B cell (primary cell): Measurements from ENCODE around the gene CELF4. TPM values are rescaled to one million over a fixed set of nuclear protein-coding genes. Genes with fewer than 3 reads are reported as not detected.

Source experiments
- ATAC-seq: fragments of 200-7000 bp; cut with Tn5 transposase; one replicate; pipeline ENCODE4 v1.10.0; 2021; ENCODE audit warnings: low read depth, mild to moderate bottlenecking, moderate number of reproducible peaks, moderate library complexity
- CTCF ChIA-PET: fragments of 350-600 bp; sonication (Branson Sonifier 250); formaldehyde crosslinking; loops from one replicate; lab custom pipeline; 2021; ENCODE audit warnings: antibody characterized with exemption, inconsistent platforms; lab: Charles Lee
- POLR2A ChIA-PET: fragments of 350-600 bp; sonication (Branson Sonifier 250); formaldehyde crosslinking; loops from one replicate; lab custom pipeline; 2021; ENCODE audit warnings: antibody characterized with exemption; lab: Charles Lee
- DNase-seq: peaks from one replicate; pipeline ENCODE4 v3.0.0; 2013
- H2AFZ ChIP-seq: 2 replicates; pipeline ENCODE4 v1.6.1; 2012; ENCODE audit warnings: mild to moderate bottlenecking, low read depth, low read length; ENCODE audit not compliant: insufficient read depth, poor library complexity, severe bottlenecking
- H3K27ac ChIP-seq, 2 donors: 1 replicate in 1 of 2; 2 replicates in 1 of 2; pipeline ENCODE4 v1.5.1; 2012 to 2013; ENCODE audit warnings: low read length in 2 of 2, mild to moderate bottlenecking in 2 of 2, moderate library complexity in 1 of 2
- H3K27me3 ChIP-seq, 4 experiments: fragments of 200-600 bp in 1 of 4; sonication (generic) in 1 of 4; replicated peaks in 1 of 4; 1 replicate in 2 of 4; 2 replicates in 2 of 4; pipeline versions ENCODE4 v1.6.1 to v1.7.0; 2013 to 2016; ENCODE audit warnings: low read length in 3 of 4, mild to moderate bottlenecking in 2 of 4, mixed read lengths in 1 of 4, moderate library complexity in 1 of 4; ENCODE audit not compliant: insufficient read depth in 4 of 4, control insufficient read depth in 3 of 4; ENCODE audit errors: control extremely low read depth in 1 of 4
- H3K36me3 ChIP-seq, 2 experiments: replicated peaks in 1 of 2; 1 replicate in 1 of 2; 2 replicates in 1 of 2; pipeline versions ENCODE4 v1.6.1 to v1.7.1; 2013; ENCODE audit warnings: low read length in 1 of 2; ENCODE audit not compliant: insufficient read depth in 2 of 2, control insufficient read depth in 1 of 2; ENCODE audit errors: control extremely low read depth in 1 of 2, extremely low read depth in 1 of 2
- H3K4me1 ChIP-seq, 2 donors: fragments of 200-600 bp in 1 of 2; sonication (generic) in 1 of 2; 1 replicate in 1 of 2; 2 replicates in 1 of 2; pipeline versions ENCODE4 v1.5.1 to v1.6.1; 2013 to 2017; ENCODE audit warnings: low read length in 2 of 2; ENCODE audit not compliant: control insufficient read depth in 2 of 2, insufficient read depth in 2 of 2
- H3K4me2 ChIP-seq: replicated peaks from 2 replicates; pipeline ENCODE3; 2012; ENCODE audit warnings: mild to moderate bottlenecking, low read depth, low read length; ENCODE audit not compliant: poor library complexity, severe bottlenecking
- H3K4me3 ChIP-seq, 5 experiments: fragments of 200-600 bp in 1 of 5; sonication (generic) in 1 of 5; 1 replicate in 3 of 5; 2 replicates in 2 of 5; pipeline versions ENCODE4 v1.5.1 to v1.7.0; 2011 to 2016; ENCODE audit warnings: low read length in 4 of 5, mild to moderate bottlenecking in 4 of 5, low read depth in 2 of 5, control low read depth in 1 of 5, moderate library complexity in 1 of 5; ENCODE audit not compliant: insufficient read depth in 1 of 5; ENCODE audit errors: control extremely low read depth in 1 of 5, extremely low read depth in 1 of 5
- H3K79me2 ChIP-seq: fragments of 200-600 bp; sonication (generic); one replicate; pipeline ENCODE4 v1.6.0; 2016; ENCODE audit warnings: low read length; ENCODE audit not compliant: control insufficient read depth, insufficient read depth
- H3K9ac ChIP-seq: fragments of 200-600 bp; sonication (generic); 2 replicates; pipeline ENCODE4 v1.6.1; 2017; ENCODE audit warnings: mild to moderate bottlenecking, low read length, moderate library complexity
- H3K9me3 ChIP-seq, 3 donors: one replicate each; pipeline versions ENCODE4 v1.6.1 to v1.7.1; 2013; ENCODE audit warnings: low read length in 2 of 3; ENCODE audit not compliant: control insufficient read depth in 2 of 3, insufficient read depth in 1 of 3; ENCODE audit errors: control extremely low read depth in 1 of 3
- H4K20me1 ChIP-seq: 2 replicates; pipeline ENCODE4 v1.6.0; 2012; ENCODE audit warnings: mild to moderate bottlenecking, low read length; ENCODE audit not compliant: insufficient read depth, control insufficient read depth, poor library complexity, severe bottlenecking
- H3K27ac Mint-ChIP-seq: one replicate; pipeline ENCODE4 v1.8.0; 2021; ENCODE audit warnings: mixed read lengths
- H3K27me3 Mint-ChIP-seq: one replicate; pipeline ENCODE4 v1.8.0; 2021; ENCODE audit warnings: mixed read lengths
- H3K4me1 Mint-ChIP-seq: one replicate; pipeline ENCODE4 v1.8.0; 2021; ENCODE audit warnings: mixed read lengths
- H3K4me3 Mint-ChIP-seq: one replicate; pipeline ENCODE4 v1.8.0; 2021; ENCODE audit warnings: mixed read lengths
- H3K9me3 Mint-ChIP-seq: one replicate; pipeline ENCODE4 v1.8.0; 2022; ENCODE audit warnings: mixed read lengths; ENCODE audit not compliant: insufficient read depth
- EZH2 ChIP-seq: IDR thresholded peaks from 2 replicates; pipeline ENCODE4 v1.6.1; 2012; ENCODE audit warnings: borderline replicate concordance, low read depth, mild to moderate bottlenecking, moderate library complexity, low read length; ENCODE audit not compliant: insufficient read depth, poor library complexity, severe bottlenecking
- WGBS: methylation state at CpG from one replicate; pipeline ENCODE4 v1.1.5; 2013; ENCODE audit warnings: missing lambda C conversion rate; ENCODE audit not compliant: insufficient coverage; 5-methylcytosine and 5-hydroxymethylcytosine counted together
- intact Hi-C: fragments of 100-400 bp; cut with micrococcal nuclease; formaldehyde crosslinking; loops from one replicate; pipeline ENCODE4 v1.10.0; 2022
- polyA plus RNA-seq: library from polyadenylated mRNA; depleted of rRNA; stranded (reverse); fragments of >200 nt; gene quantifications from 2 replicates; pipeline ENCODE4 v1.2.3, GENCODE V29; 2012
- total RNA-seq, 2 donors: library from RNA; stranded (reverse); fragments of 120-200 nt in 1 of 2; gene quantifications; 1 replicate in 1 of 2; 2 replicates in 1 of 2; pipeline versions ENCODE4 v1.2.3 to v1.2.4, GENCODE V29; 2013 to 2022
- TF ChIP-seq, protein P1 (sequence below): fragments of 200-600 bp; IDR thresholded peaks from one replicate; pipeline ENCODE4 v1.8.0; 2022; ENCODE audit warnings: antibody characterized with exemption, mild to moderate bottlenecking

The CELF4 gene
- total and polyA plus RNA-seq, 2 donors (not counting 1 experiment from before 2014, with no cell fraction given): not detected

DNA sequence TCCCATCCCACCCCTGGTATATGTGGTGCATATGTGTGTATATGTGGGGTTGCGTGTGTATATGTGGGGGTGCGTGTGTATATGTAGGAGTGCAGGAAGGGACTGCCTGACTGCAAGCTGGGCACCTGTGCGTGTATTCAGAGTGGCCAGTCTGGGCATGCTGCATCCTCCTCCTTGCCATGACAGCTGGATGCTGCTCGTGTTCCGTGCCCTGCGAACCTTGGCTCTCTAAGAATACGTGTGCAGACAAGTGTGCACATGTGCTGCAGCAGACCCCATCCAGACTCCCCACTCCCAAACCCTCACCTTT, 222.1 kb downstream of the CELF4 start:
- 37% methylated on average over 7 of the region's 7 CpGs for WGBS
- POLR2A ChIA-PET: no interaction called here

DNA sequence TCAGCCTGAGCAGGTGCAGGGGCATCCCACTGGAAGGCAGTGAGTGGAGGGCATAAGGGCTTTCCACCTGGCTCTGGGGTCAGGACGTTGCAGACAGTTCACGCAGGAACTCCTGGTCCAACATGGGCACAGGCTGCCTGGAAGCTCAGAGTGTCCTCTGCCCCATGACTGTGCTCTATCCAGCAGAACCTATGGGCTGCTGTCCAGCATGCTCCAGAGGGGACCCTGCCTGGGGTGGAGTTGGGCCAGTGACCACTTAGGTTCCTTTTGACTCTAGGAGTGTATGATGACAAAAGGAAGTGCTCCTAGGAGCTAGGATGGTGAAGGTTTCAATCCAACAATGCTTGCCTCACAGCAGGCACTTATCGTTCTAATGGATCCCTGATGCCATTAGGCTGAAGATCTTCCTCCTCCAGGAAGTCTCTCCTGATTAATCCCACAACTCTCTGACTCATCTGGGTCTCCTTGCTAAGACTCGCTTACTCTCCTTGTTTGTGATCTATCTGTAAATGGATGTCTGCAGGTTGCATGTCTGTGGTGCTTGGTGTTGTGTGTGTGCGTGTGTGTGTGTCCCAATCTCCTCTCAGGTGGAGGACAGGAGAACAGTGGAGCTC, 224.0 kb downstream of the CELF4 start:
- no peak overlapping the region for H2AFZ ChIP-seq
- H3K36me3 ChIP-seq: no peaks in the 10 kb centered on the region
- H3K27ac ChIP-seq: no peak overlapping the region
- H3K9ac ChIP-seq: no peak overlapping the region
- DNase-seq (no peak), ATAC-seq (no peak)
- Mint-ChIP-seq H3K27me3 (peaks cover 20% of the 10 kb centered on the region), H3K9me3 (no peaks in the 10 kb centered on the region), H3K27ac (no peak overlapping the region), H3K4me1 (no peaks in the 10 kb centered on the region), H3K4me3 (no peak overlapping the region)
- no peak overlapping the region for H3K4me3 ChIP-seq
- no peaks in the 10 kb centered on the region for H4K20me1 ChIP-seq
- H3K9me3 ChIP-seq: no peaks in the 10 kb centered on the region
- no peaks in the 10 kb centered on the region for H3K79me2 ChIP-seq
- WGBS: 84% methylated on average over 3 of the region's 5 CpGs
- TF ChIP-seq, protein P1, sequence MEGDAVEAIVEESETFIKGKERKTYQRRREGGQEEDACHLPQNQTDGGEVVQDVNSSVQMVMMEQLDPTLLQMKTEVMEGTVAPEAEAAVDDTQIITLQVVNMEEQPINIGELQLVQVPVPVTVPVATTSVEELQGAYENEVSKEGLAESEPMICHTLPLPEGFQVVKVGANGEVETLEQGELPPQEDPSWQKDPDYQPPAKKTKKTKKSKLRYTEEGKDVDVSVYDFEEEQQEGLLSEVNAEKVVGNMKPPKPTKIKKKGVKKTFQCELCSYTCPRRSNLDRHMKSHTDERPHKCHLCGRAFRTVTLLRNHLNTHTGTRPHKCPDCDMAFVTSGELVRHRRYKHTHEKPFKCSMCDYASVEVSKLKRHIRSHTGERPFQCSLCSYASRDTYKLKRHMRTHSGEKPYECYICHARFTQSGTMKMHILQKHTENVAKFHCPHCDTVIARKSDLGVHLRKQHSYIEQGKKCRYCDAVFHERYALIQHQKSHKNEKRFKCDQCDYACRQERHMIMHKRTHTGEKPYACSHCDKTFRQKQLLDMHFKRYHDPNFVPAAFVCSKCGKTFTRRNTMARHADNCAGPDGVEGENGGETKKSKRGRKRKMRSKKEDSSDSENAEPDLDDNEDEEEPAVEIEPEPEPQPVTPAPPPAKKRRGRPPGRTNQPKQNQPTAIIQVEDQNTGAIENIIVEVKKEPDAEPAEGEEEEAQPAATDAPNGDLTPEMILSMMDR: no peak
- no peak for TF ChIP-seq EZH2
- POLR2A ChIA-PET: no interaction called here
- H3K4me1 ChIP-seq: no peaks in the 10 kb centered on the region
- CTCF ChIA-PET: no interaction called here
- intact Hi-C loops: no loop called here
- H3K27me3 ChIP-seq: peaks cover 0 to 2% (median 0%) of the 10 kb centered on the region in 4 experiments
- no peak overlapping the region for H3K4me2 ChIP-seq

More for the DNA sequence above, 222.1 kb downstream of the CELF4 start:
- Histone ChIP-seq H3K4me3 (no peak overlapping the region), H3K4me1 (no peaks in the 10 kb centered on the region), H3K27me3 (peaks cover 0 to 2% (median 0%) of the 10 kb centered on the region in 4 experiments), H4K20me1 (no peaks in the 10 kb centered on the region), H3K4me2 (no peak overlapping the region), H2AFZ (no peak overlapping the region), H3K9ac (no peak overlapping the region), H3K79me2 (no peaks in the 10 kb centered on the region), H3K9me3 (no peaks in the 10 kb centered on the region), H3K27ac (no peak overlapping the region), H3K36me3 (no peaks in the 10 kb centered on the region)
- DNase-seq (no peak), ATAC-seq (no peak)
- intact Hi-C loops: no loop called here
- CTCF ChIA-PET: interaction anchor here (1.1 to 1.8 kb wide), 4 partner anchors 9 to 17 kb away, joined by 3 to 8 read pairs (median 4); no protein-coding TSS in a partner anchor
- Mint-ChIP-seq H3K27ac (no peak overlapping the region), H3K27me3 (peaks cover 20% of the 10 kb centered on the region), H3K4me1 (no peaks in the 10 kb centered on the region), H3K9me3 (no peaks in the 10 kb centered on the region), H3K4me3 (no peak overlapping the region)
- TF ChIP-seq EZH2: no peak
- TF ChIP-seq, protein P1: peak; percentile 2
